ENCODE measurements around the gene PIK3R2.

- TF ChIP-seq, protein P1, sequence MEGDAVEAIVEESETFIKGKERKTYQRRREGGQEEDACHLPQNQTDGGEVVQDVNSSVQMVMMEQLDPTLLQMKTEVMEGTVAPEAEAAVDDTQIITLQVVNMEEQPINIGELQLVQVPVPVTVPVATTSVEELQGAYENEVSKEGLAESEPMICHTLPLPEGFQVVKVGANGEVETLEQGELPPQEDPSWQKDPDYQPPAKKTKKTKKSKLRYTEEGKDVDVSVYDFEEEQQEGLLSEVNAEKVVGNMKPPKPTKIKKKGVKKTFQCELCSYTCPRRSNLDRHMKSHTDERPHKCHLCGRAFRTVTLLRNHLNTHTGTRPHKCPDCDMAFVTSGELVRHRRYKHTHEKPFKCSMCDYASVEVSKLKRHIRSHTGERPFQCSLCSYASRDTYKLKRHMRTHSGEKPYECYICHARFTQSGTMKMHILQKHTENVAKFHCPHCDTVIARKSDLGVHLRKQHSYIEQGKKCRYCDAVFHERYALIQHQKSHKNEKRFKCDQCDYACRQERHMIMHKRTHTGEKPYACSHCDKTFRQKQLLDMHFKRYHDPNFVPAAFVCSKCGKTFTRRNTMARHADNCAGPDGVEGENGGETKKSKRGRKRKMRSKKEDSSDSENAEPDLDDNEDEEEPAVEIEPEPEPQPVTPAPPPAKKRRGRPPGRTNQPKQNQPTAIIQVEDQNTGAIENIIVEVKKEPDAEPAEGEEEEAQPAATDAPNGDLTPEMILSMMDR (IDR thresholded peaks at IDR 0.05; ENCODE audit: poor library complexity, severe bottlenecking), result no peak
- no peak for TF ChIP-seq POLR2AphosphoS5 (IDR thresholded peaks at IDR 0.05)
- TF ChIP-seq TAF1 (IDR thresholded peaks at IDR 0.05; ENCODE audit: low read depth), result no peak
- TF ChIP-seq EZH2 (IDR thresholded peaks at IDR 0.05; ENCODE audit: borderline replicate concordance, insufficient read depth, low read length, poor library complexity, severe bottlenecking), result no peak
- no peak for TF ChIP-seq MXI1 (conservative IDR thresholded peaks at IDR 0.05; ENCODE audit: poor library complexity, severe bottlenecking)
- TF ChIP-seq RAD21 (conservative IDR thresholded peaks at IDR 0.05), result no peak
Measured at GRCh38 chr19:18173572-18174288, 20.8 kb downstream of the PIK3R2 start, which contains the start of gene IFI30.

All from neural cell (in vitro differentiated cells).